DMS53 treated with DMSO at 0.1 percent for 48 hours (cell line): Measurements from ENCODE around the gene SLC35G4.
"Not testable (repeated sequence)": the region's sequence is repeated elsewhere in the genome, so short reads cannot be mapped to it uniquely, and the experiment has no call there.

Experiments used
- DNase-seq: peaks from one replicate; lab custom pipeline; 2025; ENCODE audit not compliant: unreplicated experiment; lab: John Stamatoyannopoulos, UW

SLC35G4 gene

GRCh38 chr18:11613611-11614010, 4.2 kb downstream of the SLC35G4 start:
- DNase-seq = not testable (repeated sequence)

GRCh38 chr18:11614042-11614441, 4.6 kb downstream of the SLC35G4 start:
- not testable (repeated sequence) for DNase-seq

- not testable (repeated sequence) for DNase-seq
These were observed 5.6 kb downstream of the SLC35G4 start for GRCh38 chr18:11614981-11615380.

GRCh38 chr18:11647310-11647709, 37.9 kb downstream of the SLC35G4 start:
- DNase-seq = not testable (repeated sequence)

- DNase-seq = not testable (repeated sequence)
These were observed 38.4 kb downstream of the SLC35G4 start for GRCh38 chr18:11647804-11648203.

- no peak for DNase-seq
These were observed 40.4 kb downstream of the SLC35G4 start for GRCh38 chr18:11649839-11650238.

- DNase-seq = no peak
These were observed 42.5 kb downstream of the SLC35G4 start for GRCh38 chr18:11651899-11652298.

GRCh38 chr18:11653521-11653920, 44.1 kb downstream of the SLC35G4 start:
- DNase-seq = no peak

GRCh38 chr18:11654736-11655605, 45.6 kb downstream of the SLC35G4 start:
- DNase-seq = no peak

GRCh38 chr18:11655606-11655932, 46.2 kb downstream of the SLC35G4 start:
- no peak for DNase-seq

GRCh38 chr18:11657152-11657551, 47.8 kb downstream of the SLC35G4 start:
- DNase-seq = no peak

- no peak for DNase-seq
These were observed 48.2 kb downstream of the SLC35G4 start for GRCh38 chr18:11657554-11657953.

GRCh38 chr18:11658019-11658418, 48.6 kb downstream of the SLC35G4 start:
- DNase-seq = no peak

- DNase-seq = no peak
These were observed 49.6 kb downstream of the SLC35G4 start for GRCh38 chr18:11658989-11659388.
